Kidney glomerular epithelial cell (primary cell): ENCODE data around the gene RNF150.

Experiments used
- DNase-seq: peaks from one replicate; lab custom pipeline; 2025; lab: John Stamatoyannopoulos, UW

Gene RNF150

GRCh38 chr4:140924761-140925392, 208.4 kb downstream of the RNF150 start:
- DNase-seq = no peak

- no peak for DNase-seq
Observed at GRCh38 chr4:140906993-140907962, 226.0 kb downstream of the RNF150 start.

GRCh38 chr4:140904904-140905303, 228.4 kb downstream of the RNF150 start:
- no peak for DNase-seq

GRCh38 chr4:140903522-140904475, 229.5 kb downstream of the RNF150 start:
- peak; percentile 59 for DNase-seq

- DNase-seq = peak; percentile 30
Observed at GRCh38 chr4:140901736-140902336, 231.4 kb downstream of the RNF150 start.

GRCh38 chr4:140893939-140894338, 239.3 kb downstream of the RNF150 start:
- no peak for DNase-seq

- DNase-seq = no peak
Observed at GRCh38 chr4:140888054-140888453, 245.2 kb downstream of the RNF150 start.

- DNase-seq = no peak
Observed at GRCh38 chr4:140887467-140887866, 245.8 kb downstream of the RNF150 start.

- peak; percentile 54 for DNase-seq
Observed at GRCh38 chr4:140884431-140885058, 248.7 kb downstream of the RNF150 start.

- DNase-seq = no peak
Observed at GRCh38 chr4:140877781-140878180, 255.5 kb downstream of the RNF150 start.

- no peak for DNase-seq
Observed at GRCh38 chr4:140876615-140877364, 256.5 kb downstream of the RNF150 start.

GRCh38 chr4:140875746-140876452, 257.4 kb downstream of the RNF150 start:
- DNase-seq = no peak

- no peak for DNase-seq
Observed at GRCh38 chr4:140874056-140874455, 259.2 kb downstream of the RNF150 start.

GRCh38 chr4:140871368-140871767, 261.9 kb downstream of the RNF150 start:
- no peak for DNase-seq

- no peak for DNase-seq
Observed at GRCh38 chr4:140870427-140870826, 262.8 kb downstream of the RNF150 start.

GRCh38 chr4:140869446-140869845, 263.8 kb downstream of the RNF150 start:
- DNase-seq = no peak

- DNase-seq = no peak
Observed at GRCh38 chr4:140867356-140867755, 265.9 kb downstream of the RNF150 start.

GRCh38 chr4:140866492-140867005, 266.7 kb downstream of the RNF150 start:
- DNase-seq = no peak
